Head of caudate nucleus (tissue), 42 donors: Measurements from ENCODE around the gene SIK3.

Experiments used
- DNase-seq, 42 donors: peaks; one replicate each; pipeline versions ENCODE4 v3.0.0 to v3.0.0-alpha.2; 2020 to 2021; ENCODE audit warnings: mixed read lengths in 7 of 42
- intact Hi-C: fragments of 100-400 bp; cut with DNase I; formaldehyde crosslinking; loops from one replicate; pipeline ENCODE4 v1.15.0; 2022

The SIK3 gene

GRCh38 chr11:116831790-116832349, 266.4 kb downstream of the SIK3 start:
- intact Hi-C loops, result no loop called here
- DNase-seq, result no peak

GRCh38 chr11:116830184-116830912, 267.9 kb downstream of the SIK3 start:
- no peak for DNase-seq
- intact Hi-C loops, result no loop called here

GRCh38 chr11:116829525-116830183, 268.6 kb downstream of the SIK3 start, which contains the start of gene APOC3:
Gene APOC3, plus strand, starts transcription at chr11:116829907. Its CDS starts 676 bp downstream, at chr11:116830583.
- intact Hi-C loops, result no loop called here
- no peak for DNase-seq

- no peak for DNase-seq
- intact Hi-C loops, result no loop called here
Measured at GRCh38 chr11:116828632-116829524, 269.4 kb downstream of the SIK3 start.

GRCh38 chr11:116827461-116827860, 270.8 kb downstream of the SIK3 start:
- DNase-seq, result peak in 1 of 42 donors; percentile 4
- intact Hi-C loops, result no loop called here

- intact Hi-C loops, result no loop called here
- DNase-seq, result peak in 1 of 42 donors; percentile 15
Measured at GRCh38 chr11:116826751-116827431, 271.3 kb downstream of the SIK3 start.

GRCh38 chr11:116825854-116826750, 272.1 kb downstream of the SIK3 start:
- intact Hi-C loops, result no loop called here

GRCh38 chr11:116825434-116825833, 272.8 kb downstream of the SIK3 start:
- intact Hi-C loops, result no loop called here
- DNase-seq, result no peak

More at GRCh38 chr11:116825854-116826750, 272.1 kb downstream of the SIK3 start:
- no peak for DNase-seq

- DNase-seq, result peak in 1 of 42 donors; percentile 12
- intact Hi-C loops, result no loop called here
Measured at GRCh38 chr11:116823031-116823843, 275.0 kb downstream of the SIK3 start, which contains the start of gene APOA4. Gene APOA4, minus strand, starts transcription at chr11:116823304. Its CDS starts 113 bp downstream, at chr11:116823191.

GRCh38 chr11:116822575-116822974, 275.7 kb downstream of the SIK3 start:
- DNase-seq, result no peak
- intact Hi-C loops, result no loop called here

- intact Hi-C loops, result no loop called here
- peak in 2 of 42 donors; percentile 18 to 33 for DNase-seq
Measured at GRCh38 chr11:116821050-116821918, 276.9 kb downstream of the SIK3 start.

GRCh38 chr11:116819049-116819448, 279.2 kb downstream of the SIK3 start:
- DNase-seq, result peak in 1 of 42 donors; percentile 12
- intact Hi-C loops, result no loop called here

- no peak for DNase-seq
- intact Hi-C loops, result no loop called here
Measured at GRCh38 chr11:116814502-116814901, 283.7 kb downstream of the SIK3 start.

- peak in 1 of 42 donors; percentile 23 for DNase-seq
Measured at GRCh38 chr11:116813781-116814471, 284.3 kb downstream of the SIK3 start.

GRCh38 chr11:116813170-116813569, 285.1 kb downstream of the SIK3 start:
- DNase-seq, result peak in 1 of 42 donors; percentile 27
- intact Hi-C loops, result no loop called here

More at GRCh38 chr11:116813781-116814471, 284.3 kb downstream of the SIK3 start:
- intact Hi-C loops, result no loop called here
